Astrocyte of the spinal cord (primary cell): ENCODE results near the gene MEIS1.
A peak's percentile ranks its signal among the peaks of the same experiment; 100 is the strongest.

ENCODE experiments used
- DNase-seq: peaks from one replicate; pipeline ENCODE4 v3.0.0; 2011; ENCODE audit warnings: low read depth, low spot score
- H3K4me3 ChIP-seq: 2 replicates; pipeline ENCODE4 v1.5.1; 2011; ENCODE audit warnings: low read depth, mild to moderate bottlenecking, low read length, moderate library complexity
- in situ Hi-C: cut with HindIII; loops from 2 replicates; pipeline ENCODE4 v1.10.0; 2017; ENCODE audit warnings: low sequenced_read_pairs
- TF ChIP-seq, protein P1 (sequence below): IDR thresholded peaks from 2 replicates; pipeline ENCODE4 v1.5.1; 2012; ENCODE audit warnings: low read depth, mild to moderate bottlenecking, low read length, inconsistent platforms

Gene MEIS1

GRCh38 chr2:66548422-66548821 is 113.5 kb downstream of the MEIS1 start:
- in situ Hi-C loops, result no loop called here
- H3K4me3 ChIP-seq, result no peak overlapping the region
- DNase-seq, result no peak
- TF ChIP-seq, protein P1, sequence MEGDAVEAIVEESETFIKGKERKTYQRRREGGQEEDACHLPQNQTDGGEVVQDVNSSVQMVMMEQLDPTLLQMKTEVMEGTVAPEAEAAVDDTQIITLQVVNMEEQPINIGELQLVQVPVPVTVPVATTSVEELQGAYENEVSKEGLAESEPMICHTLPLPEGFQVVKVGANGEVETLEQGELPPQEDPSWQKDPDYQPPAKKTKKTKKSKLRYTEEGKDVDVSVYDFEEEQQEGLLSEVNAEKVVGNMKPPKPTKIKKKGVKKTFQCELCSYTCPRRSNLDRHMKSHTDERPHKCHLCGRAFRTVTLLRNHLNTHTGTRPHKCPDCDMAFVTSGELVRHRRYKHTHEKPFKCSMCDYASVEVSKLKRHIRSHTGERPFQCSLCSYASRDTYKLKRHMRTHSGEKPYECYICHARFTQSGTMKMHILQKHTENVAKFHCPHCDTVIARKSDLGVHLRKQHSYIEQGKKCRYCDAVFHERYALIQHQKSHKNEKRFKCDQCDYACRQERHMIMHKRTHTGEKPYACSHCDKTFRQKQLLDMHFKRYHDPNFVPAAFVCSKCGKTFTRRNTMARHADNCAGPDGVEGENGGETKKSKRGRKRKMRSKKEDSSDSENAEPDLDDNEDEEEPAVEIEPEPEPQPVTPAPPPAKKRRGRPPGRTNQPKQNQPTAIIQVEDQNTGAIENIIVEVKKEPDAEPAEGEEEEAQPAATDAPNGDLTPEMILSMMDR, result no peak

DNA sequence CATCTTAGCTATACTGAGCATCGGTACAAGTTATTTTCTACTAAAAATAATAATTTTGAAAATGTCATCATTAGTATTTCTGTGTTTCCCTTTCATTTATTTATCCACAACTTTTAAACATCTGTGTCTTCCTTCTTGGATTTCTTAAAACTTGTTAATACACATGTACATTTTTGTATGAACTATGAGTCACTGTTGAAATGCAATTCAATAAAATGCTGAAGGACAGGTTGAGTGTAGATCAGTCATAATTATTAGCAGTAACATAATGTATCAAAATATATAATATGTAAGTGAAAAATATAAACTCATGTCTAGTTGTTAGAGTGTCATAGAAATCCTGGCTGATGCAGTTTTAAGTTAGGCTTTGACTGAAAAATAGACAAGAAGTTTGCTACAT is 115.9 kb downstream of the MEIS1 start:
- DNase-seq, result no peak
- TF ChIP-seq, protein P1, result no peak
- in situ Hi-C loops, result loop anchor here (25.0 kb wide), 1 partner anchor 114 kb away; the partner anchor contains the start of gene MEIS1
- H3K4me3 ChIP-seq, result no peak overlapping the region

DNA sequence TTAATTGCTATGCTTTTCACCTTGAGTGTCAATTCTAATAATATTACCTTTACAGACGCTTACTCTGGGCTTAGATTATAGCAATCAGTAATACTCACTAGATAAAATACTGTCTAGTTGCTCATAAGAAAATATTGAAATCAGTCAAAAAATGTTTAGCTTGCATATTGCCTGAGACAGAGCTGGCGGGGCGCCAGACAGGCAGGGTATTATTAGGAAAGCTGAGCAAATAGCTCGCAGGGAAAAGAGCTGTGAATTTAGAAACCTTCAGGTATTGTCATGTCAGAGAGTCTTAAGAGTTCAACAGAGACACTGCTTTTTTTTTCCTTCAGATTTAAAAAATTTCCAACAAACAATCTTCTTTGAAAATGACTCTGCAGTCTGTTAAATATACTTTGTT is 118.4 kb downstream of the MEIS1 start:
- DNase-seq, result no peak
- TF ChIP-seq, protein P1, result no peak
- no peak overlapping the region for H3K4me3 ChIP-seq
- in situ Hi-C loops, result loop anchor here (25.0 kb wide), 1 partner anchor 116 kb away; the partner anchor contains the start of gene MEIS1

GRCh38 chr2:66555091-66555490 is 120.2 kb downstream of the MEIS1 start:
- DNase-seq, result peak; percentile 50
- TF ChIP-seq, protein P1, result no peak
- no peak overlapping the region for H3K4me3 ChIP-seq
- in situ Hi-C loops, result loop anchor here (25.0 kb wide), 1 partner anchor 118 kb away; the partner anchor contains the start of gene MEIS1

GRCh38 chr2:66555501-66556324 is 120.8 kb downstream of the MEIS1 start:
- in situ Hi-C loops, result loop anchor here (25.0 kb wide), 1 partner anchor 118 kb away; the partner anchor contains the start of gene MEIS1
- H3K4me3 ChIP-seq, result no peak overlapping the region
- DNase-seq, result no peak
- TF ChIP-seq, protein P1, result no peak

- in situ Hi-C loops, result loop anchor here (25.0 kb wide), 1 partner anchor 122 kb away; the partner anchor contains the start of gene MEIS1
- TF ChIP-seq, protein P1, result no peak
- no peak overlapping the region for H3K4me3 ChIP-seq
- no peak for DNase-seq
Measured at GRCh38 chr2:66559672-66560071, 124.7 kb downstream of the MEIS1 start.
